Testis (tissue), 3 donors: ENCODE measurements around the gene CFAP58. TPM values are rescaled to one million over a fixed set of nuclear protein-coding genes. Genes with fewer than 3 reads are reported as not detected.

Experiments
- DNase-seq: peaks from one replicate; pipeline ENCODE4 v3.0.0-alpha.2; 2019
- H3K27ac ChIP-seq, 2 donors: fragments of 200-600 bp; sonication (generic); one replicate each; pipeline ENCODE4 v1.5.1; 2019
- H3K27me3 ChIP-seq: fragments of 200-600 bp; sonication (generic); one replicate; pipeline ENCODE4 v1.5.1; 2019
- H3K36me3 ChIP-seq: fragments of 200-600 bp; sonication (generic); one replicate; pipeline ENCODE4 v1.5.1; 2017; ENCODE audit warnings: low read depth; ENCODE audit errors: missing control alignments
- H3K4me1 ChIP-seq: fragments of 200-600 bp; sonication (generic); one replicate; pipeline ENCODE4 v1.5.1; 2019
- H3K4me3 ChIP-seq, 2 donors: fragments of 200-600 bp; sonication (generic); one replicate each; pipeline ENCODE4 v1.5.1; 2017 to 2019
- H3K9me3 ChIP-seq: fragments of 200-600 bp; sonication (generic); one replicate; pipeline ENCODE4 v1.5.1; 2017
- CTCF ChIP-seq, 3 experiments: fragments of 450-650 bp in 2 of 3; fragments of 200-600 bp in 1 of 3; sonication (generic) in 1 of 3; IDR thresholded peaks; one replicate each; pipeline ENCODE4 v1.5.1; 2016 to 2019; ENCODE audit warnings: antibody characterized with exemption in 3 of 3, mild to moderate bottlenecking in 2 of 3, moderate library complexity in 1 of 3
- POLR2A ChIP-seq: fragments of 450-650 bp; IDR thresholded peaks from one replicate; pipeline ENCODE4 v1.6.1; 2017; ENCODE audit warnings: antibody characterized with exemption, mild to moderate bottlenecking, moderate library complexity
- WGBS, 2 donors: methylation state at CpG; one replicate each; pipeline ENCODE4 v1.1.5; 2018; 5-methylcytosine and 5-hydroxymethylcytosine counted together
- intact Hi-C: fragments of 100-400 bp; cut with DNase I; formaldehyde crosslinking; loops from one replicate; pipeline ENCODE4 v1.15.1; 2023; ENCODE audit warnings: low total_unique reads
- polyA plus RNA-seq: library from polyadenylated mRNA; stranded (reverse); fragments of 350-450 nt; fragmentation: Illumina TruSeq; extraction: RNeasy Lipid Tissue Mini Kit (QIAGEN cat#74804); gene quantifications from one replicate; pipeline ENCODE4 v1.2.3, GENCODE V29; 2014; ENCODE audit warnings: low read depth, low replicate concordance; ENCODE audit not compliant: insufficient read depth
- total RNA-seq, 2 donors: library from RNA; depleted of rRNA; stranded (reverse); fragments of >200 nt; gene quantifications; one replicate each; pipeline ENCODE4 v1.2.3, GENCODE V29; 2016

The CFAP58 gene
- total and polyA plus RNA-seq, 3 donors from 2014 or later = 10.1 to 16.3 (median 14.6) TPM

GRCh38 chr10:104447906-104448305, 94.3 kb downstream of the CFAP58 start:
- intact Hi-C loops = no loop called here
- no peak for TF ChIP-seq POLR2A
- no peak for TF ChIP-seq CTCF (IDR thresholded peaks at IDR 0.05)
- H3K27ac ChIP-seq = no peak overlapping the region

GRCh38 chr10:104449391-104449790, 95.8 kb downstream of the CFAP58 start:
- Histone ChIP-seq H3K4me3 (no peak overlapping the region), H3K27me3 (no peaks in the 10 kb centered on the region), H3K4me1 (no peaks in the 10 kb centered on the region), H3K9me3 (no peaks in the 10 kb centered on the region), H3K27ac (no peak overlapping the region), H3K36me3 (no peaks in the 10 kb centered on the region)
- TF ChIP-seq CTCF (IDR thresholded peaks at IDR 0.05) (no peak), POLR2A (no peak)
- intact Hi-C loops = no loop called here
- 80 to 87% methylated on average over 3 of the region's 3 CpGs for WGBS, 2 donors
- DNase-seq = no peak

More at GRCh38 chr10:104447906-104448305, 94.3 kb downstream of the CFAP58 start:
- DNase-seq = no peak
- Histone ChIP-seq H3K27me3 (no peaks in the 10 kb centered on the region), H3K4me1 (no peaks in the 10 kb centered on the region), H3K36me3 (no peaks in the 10 kb centered on the region), H3K4me3 (no peak overlapping the region), H3K9me3 (no peaks in the 10 kb centered on the region)
- 80 to 88% methylated on average over 3 of the region's 3 CpGs for WGBS, 2 donors

GRCh38 chr10:104450490-104450889, 96.9 kb downstream of the CFAP58 start:
- no peak overlapping the region for H3K4me3 ChIP-seq
- H3K4me1 ChIP-seq = no peaks in the 10 kb centered on the region
- no peak for DNase-seq
- no peaks in the 10 kb centered on the region for H3K27me3 ChIP-seq
- intact Hi-C loops = no loop called here
- no peaks in the 10 kb centered on the region for H3K9me3 ChIP-seq
- H3K36me3 ChIP-seq = no peaks in the 10 kb centered on the region
- TF ChIP-seq CTCF (IDR thresholded peaks at IDR 0.05) = no peak
- no peak for TF ChIP-seq POLR2A
- H3K27ac ChIP-seq = no peak overlapping the region

- Histone ChIP-seq H3K27ac (no peak overlapping the region), H3K36me3 (no peaks in the 10 kb centered on the region), H3K27me3 (no peaks in the 10 kb centered on the region), H3K4me1 (no peaks in the 10 kb centered on the region), H3K4me3 (no peak overlapping the region), H3K9me3 (no peaks in the 10 kb centered on the region)
- no peak for DNase-seq
- 83% methylated on average over 5 of the region's 5 CpGs for WGBS, 2 donors
- TF ChIP-seq CTCF (IDR thresholded peaks at IDR 0.05) (no peak), POLR2A (no peak)
- intact Hi-C loops = no loop called here
Measured at GRCh38 chr10:104450954-104451353, 97.3 kb downstream of the CFAP58 start.

GRCh38 chr10:104452977-104453376, 99.3 kb downstream of the CFAP58 start:
- TF ChIP-seq POLR2A (no peak), CTCF (IDR thresholded peaks at IDR 0.05) (no peak)
- H3K4me3 ChIP-seq = no peak overlapping the region
- no peaks in the 10 kb centered on the region for H3K9me3 ChIP-seq
- intact Hi-C loops = no loop called here
- WGBS, 2 donors = 58 to 63% methylated on average over 3 of the region's 3 CpGs
- DNase-seq = no peak
- H3K36me3 ChIP-seq = no peaks in the 10 kb centered on the region
- H3K27me3 ChIP-seq = no peaks in the 10 kb centered on the region
- no peaks in the 10 kb centered on the region for H3K4me1 ChIP-seq
- no peak overlapping the region for H3K27ac ChIP-seq
